Activated naive CD4-positive, alpha-beta T cell treated with Interleukin-2 at 50 U/mL for 16 hours (primary cell): ENCODE results near the gene PMM2.
"Not testable (repeated sequence)": the region's sequence is repeated elsewhere in the genome, so short reads cannot be mapped to it uniquely, and the experiment has no call there.

ENCODE experiments used
- DNase-seq: peaks from one replicate; pipeline ENCODE4 v3.0.0-alpha.2; 2020

PMM2 gene

GRCh38 chr16:8869212-8869987, 71.8 kb downstream of the PMM2 start:
- DNase-seq: no peak

DNA sequence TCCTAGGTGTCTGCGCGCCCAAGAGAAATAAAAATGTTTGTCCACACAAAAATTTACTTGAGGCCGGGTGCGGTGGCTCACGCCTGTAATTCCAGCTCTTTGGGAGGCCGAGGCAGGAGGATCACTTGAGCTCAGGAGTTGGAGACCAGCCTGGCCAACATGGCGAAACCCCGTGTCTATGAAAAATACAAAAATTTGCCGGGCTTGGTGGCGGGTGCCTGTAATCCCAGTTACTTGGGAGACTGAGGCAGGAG, 72.3 kb downstream of the PMM2 start:
- DNase-seq: not testable (repeated sequence)

- DNase-seq: no peak
Measured at GRCh38 chr16:8872071-8872470, 74.4 kb downstream of the PMM2 start.

DNA sequence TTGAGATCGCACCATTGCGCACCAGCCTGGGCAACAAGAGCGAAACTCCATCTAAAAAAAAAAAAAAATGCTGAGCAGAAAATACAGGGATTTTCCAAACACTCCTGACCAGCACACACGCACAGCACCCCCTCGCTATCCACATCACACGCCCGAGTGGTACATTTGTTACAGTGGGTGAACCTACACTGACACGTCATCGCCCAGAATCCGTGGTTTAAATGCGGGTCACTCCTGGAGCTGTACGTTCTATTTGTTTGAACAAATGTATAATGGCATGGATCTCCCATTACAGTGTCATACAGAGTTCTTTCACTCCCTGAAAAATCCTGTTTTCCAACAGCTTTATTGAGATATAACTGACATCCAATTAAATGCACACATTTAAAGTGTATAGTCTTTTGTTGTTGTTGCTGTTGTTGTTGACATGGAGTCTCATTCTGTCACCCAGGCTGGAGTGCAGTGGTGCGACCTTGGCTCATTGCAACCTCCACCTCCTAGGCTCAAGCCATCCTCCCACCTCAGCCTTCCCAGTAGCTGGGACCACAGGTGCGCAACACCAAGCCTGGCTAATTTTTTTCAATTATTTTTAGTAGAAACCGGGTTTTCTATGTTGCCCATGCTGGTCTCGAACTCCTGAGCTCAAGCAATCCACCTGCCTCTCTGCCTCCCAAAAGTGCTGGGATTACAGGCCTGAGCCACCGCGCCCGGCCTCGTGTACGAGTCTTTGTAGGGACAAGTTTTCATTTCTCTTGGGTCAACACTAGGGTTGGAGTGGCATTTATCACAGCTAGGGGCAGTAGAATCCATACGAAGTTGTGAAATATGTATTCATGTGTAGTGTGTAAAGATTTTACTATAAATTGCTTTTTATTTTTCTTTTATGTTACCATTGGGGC, 75.6 kb downstream of the PMM2 start:
- no peak for DNase-seq

DNA sequence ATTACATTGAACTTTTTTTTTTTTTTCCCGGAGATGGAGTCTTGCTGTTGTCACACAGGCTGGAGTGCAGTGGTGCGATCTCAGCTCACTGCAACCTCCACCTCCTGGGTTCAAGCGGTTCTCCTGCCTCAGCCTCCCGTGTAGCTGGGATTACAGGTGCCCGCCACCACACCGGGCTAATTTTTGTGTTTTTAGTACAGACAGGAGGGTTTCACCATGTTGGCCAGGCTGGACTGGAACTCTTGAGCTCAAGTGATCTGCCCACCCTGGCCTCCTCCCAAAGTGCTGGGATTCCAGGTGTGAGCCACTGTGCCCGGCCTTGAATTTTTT, 76.2 kb downstream of the PMM2 start:
- DNase-seq: not testable (repeated sequence)

DNA sequence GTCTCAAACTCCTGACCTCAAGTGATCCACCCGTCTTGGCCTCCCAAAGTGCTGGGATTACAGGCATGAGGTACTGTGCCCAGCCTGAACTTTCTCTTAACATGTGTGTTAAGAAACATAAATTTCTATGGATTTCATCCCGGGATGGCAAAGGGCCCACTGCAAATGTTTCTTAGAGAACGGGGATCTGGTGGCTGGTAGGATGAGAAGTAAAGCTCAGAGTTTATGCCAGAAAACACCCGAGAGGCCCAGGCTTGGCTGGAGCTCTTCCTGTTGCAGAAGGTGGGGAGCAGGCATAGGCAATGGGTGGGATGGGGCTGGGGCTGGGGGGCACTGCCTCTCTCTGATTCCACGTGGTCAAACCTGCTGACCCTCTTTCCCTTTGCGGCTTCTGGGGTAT, 76.7 kb downstream of the PMM2 start:
- DNase-seq: no peak

GRCh38 chr16:8875317-8875716, 77.7 kb downstream of the PMM2 start:
- not testable (repeated sequence) for DNase-seq

- DNase-seq: no peak
Measured at GRCh38 chr16:8877894-8878522, 80.4 kb downstream of the PMM2 start.

DNA sequence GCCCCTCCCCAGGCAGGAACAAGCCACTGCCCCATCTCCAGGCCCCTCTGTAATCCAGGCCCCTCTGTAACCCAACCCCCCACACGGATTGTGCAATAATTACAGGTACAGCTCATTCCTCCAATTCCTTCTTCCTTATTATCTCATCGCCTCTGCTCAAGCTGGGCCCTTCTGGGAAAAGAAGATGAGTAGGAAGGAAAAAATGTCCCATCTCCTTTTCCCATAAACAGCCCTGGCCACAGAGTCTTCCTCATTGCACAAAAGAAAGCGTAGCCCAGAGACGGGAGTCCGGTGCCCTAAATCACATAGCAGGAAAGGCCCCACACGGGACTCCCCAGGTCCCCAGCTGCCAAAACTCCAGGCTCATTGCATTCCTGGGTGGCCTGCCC, 80.9 kb downstream of the PMM2 start:
- no peak for DNase-seq

DNA sequence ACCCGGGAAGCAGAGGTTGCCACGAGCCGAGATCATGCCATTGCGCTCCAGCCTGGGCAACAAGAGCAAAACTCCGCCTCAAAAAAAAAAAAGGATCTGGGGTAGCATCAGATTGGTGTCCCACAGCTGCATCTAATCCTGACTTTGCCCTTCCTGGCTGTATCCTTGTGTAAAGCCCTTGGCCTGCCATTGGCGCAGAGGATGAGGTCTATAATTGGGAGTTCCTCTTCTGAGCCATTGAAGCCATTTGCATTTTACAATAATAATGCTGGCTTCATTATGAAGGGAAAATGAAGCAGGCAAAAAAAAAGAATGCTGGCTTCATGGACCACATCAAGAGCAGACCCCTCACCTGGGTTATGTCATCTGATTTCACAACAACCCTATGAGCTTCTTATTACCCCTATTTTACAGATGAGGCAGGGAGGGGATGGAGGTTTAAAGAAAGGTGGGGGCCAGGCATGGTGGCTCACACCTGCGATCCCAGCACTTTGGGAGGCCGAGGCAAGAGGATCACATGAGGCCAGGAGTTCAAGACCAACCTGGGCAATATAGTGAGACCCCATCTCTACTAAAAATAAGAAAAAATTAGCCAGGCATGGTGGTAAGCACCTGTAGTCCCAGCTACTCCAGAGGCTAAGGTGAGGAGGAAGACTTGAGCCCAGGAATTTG, 83.3 kb downstream of the PMM2 start:
- DNase-seq: no peak

GRCh38 chr16:8882041-8882617, 84.5 kb downstream of the PMM2 start, which contains the start of gene LITAFD:
Gene LITAFD, plus strand, starts transcription at chr16:8882351. Its CDS starts 2,005 bp downstream, at chr16:8884356.
- no peak for DNase-seq

- no peak for DNase-seq
Measured at GRCh38 chr16:8882725-8883377, 85.2 kb downstream of the PMM2 start.

DNA sequence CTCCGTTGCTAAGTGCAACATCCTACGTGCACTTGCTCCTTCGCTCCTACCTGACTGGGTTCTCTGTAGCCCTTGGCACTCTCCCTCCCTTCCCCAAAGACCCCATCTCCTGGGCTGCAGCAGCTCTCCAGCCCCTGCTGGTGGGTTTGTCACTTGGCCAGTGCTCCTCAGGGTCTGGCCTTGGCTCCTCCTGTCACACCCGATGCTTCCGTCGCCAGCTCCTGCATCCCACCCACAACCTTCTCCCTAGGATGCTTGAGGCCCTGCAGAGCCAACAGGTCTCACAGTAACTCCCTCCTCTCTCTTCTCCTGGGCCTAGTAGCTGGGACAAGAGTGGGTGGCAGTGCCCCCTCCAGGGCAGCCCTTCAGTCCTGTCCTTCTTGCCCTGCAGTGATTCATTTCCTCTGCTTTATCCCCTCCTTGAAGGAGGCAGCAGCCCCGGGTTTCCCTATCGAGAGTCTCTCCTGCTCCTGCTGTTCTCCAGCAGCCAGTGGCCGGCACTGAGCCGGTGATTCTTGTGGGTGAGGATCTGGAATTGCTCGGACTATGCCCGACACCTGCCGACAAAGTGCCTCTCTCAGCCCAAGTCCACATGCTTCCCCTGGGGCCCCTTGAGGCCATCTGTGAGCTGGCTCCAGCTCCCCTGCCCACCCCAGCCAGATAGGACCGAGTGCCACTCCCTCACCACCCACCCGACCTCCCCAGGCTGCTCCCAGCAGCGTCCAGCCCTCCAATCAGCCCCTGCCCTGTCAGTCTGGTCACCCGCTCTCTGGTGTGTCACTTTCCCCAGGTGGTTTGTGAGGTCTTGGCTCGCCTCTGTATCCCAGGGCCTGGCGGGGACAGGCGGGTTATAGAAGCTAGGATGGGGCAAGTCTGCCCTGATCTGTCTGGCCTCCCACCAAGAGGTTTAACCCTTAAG, 88.3 kb downstream of the PMM2 start:
- no peak for DNase-seq

DNA sequence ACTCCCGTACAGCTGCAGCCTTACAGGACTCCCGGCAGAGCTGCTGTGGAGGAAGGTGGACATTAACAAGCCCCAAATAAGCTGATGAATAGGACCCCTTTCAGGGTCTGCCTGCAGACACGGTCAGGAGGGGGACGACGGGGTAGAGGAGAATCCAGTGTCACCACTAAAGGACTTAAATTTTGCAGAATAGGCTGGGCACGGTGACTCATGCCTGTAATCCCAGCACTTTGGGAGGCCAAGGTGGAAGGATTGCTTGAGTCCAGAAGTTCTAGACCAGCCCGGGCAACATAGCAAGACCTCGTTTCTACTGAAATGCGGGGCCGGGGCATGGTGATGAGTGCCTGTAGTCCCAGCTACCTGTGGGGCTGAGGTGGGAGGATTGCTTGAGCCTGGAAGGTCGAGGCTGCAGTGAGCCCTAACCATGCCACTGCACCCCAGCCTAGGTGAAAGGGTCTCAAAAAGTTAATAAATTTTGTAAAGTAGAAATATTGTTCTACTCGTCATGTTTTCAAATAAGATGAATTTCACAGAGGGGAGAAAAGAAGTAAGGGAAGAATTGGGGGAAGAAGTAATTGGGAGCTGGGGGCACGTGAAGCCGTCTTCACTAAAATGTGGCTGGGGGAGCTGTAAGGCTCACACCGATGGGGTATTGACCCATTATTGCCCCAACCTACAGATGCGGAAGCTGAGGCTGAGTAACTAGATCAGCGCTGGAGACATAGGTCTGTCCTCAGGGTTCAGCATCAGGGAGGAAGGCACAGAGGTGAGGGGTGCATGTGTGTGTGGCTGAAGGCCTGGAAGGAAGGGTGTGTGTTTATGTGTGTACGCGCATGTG, 89.2 kb downstream of the PMM2 start:
- DNase-seq: no peak

DNA sequence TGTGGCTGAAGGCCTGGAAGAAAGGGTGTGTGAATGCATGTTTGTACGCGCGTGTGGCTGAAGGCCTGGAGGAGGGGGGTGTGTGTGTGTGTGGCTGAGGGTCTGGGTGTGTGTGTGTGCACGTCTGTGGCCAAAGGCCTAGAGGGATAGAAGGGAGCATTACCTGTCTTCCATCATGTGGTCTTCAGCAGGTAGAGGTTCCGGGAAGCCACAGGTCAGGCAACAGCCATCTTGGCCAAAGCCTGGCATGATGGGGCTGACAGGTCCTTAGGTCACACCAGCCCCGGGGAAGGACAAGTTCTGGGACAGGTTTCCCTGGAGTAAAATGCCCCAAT, 89.8 kb downstream of the PMM2 start:
- no peak for DNase-seq

GRCh38 chr16:8887952-8888560, 90.4 kb downstream of the PMM2 start:
- DNase-seq: no peak

- DNase-seq: no peak
Measured at GRCh38 chr16:8888951-8889892, 91.6 kb downstream of the PMM2 start.

GRCh38 chr16:8889893-8890548, 92.4 kb downstream of the PMM2 start:
- DNase-seq: no peak
